ENCODE data around the gene SH3BP2.

SH3BP2 gene

GRCh38 chr4:2868877-2869487 lies 76.1 kb downstream of the SH3BP2 start:
- DNase-seq (ENCODE audit: low read depth): no peak
- no peak overlapping the region for H3K4me3 ChIP-seq (ENCODE audit: low read depth, low read length)
- TF ChIP-seq, protein P1, sequence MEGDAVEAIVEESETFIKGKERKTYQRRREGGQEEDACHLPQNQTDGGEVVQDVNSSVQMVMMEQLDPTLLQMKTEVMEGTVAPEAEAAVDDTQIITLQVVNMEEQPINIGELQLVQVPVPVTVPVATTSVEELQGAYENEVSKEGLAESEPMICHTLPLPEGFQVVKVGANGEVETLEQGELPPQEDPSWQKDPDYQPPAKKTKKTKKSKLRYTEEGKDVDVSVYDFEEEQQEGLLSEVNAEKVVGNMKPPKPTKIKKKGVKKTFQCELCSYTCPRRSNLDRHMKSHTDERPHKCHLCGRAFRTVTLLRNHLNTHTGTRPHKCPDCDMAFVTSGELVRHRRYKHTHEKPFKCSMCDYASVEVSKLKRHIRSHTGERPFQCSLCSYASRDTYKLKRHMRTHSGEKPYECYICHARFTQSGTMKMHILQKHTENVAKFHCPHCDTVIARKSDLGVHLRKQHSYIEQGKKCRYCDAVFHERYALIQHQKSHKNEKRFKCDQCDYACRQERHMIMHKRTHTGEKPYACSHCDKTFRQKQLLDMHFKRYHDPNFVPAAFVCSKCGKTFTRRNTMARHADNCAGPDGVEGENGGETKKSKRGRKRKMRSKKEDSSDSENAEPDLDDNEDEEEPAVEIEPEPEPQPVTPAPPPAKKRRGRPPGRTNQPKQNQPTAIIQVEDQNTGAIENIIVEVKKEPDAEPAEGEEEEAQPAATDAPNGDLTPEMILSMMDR (IDR thresholded peaks at IDR 0.05; ENCODE audit: insufficient read depth, low read depth, low read length, missing control alignments): no peak

DNA sequence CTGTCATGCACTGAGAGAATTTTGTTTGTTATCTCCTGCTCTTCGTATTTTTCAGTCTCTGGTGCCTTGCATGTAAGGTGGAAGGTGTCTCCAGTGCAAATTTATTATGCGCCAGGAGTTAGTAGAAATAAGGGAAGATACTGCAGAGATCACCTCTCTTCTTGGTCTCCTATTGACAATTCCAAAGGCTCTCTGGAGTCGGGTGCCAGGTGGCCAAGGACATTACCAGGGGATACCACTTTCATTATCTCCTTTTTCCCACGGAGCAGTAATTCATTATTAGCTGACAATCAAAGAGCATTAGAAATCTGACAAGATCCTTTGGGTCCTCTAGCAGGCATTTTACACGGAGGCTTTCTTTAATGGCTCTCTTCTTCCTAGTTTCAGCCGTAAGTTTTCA lies 76.8 kb downstream of the SH3BP2 start:
- H3K4me3 ChIP-seq (ENCODE audit: low read depth, low read length): no peak overlapping the region
- no peak for DNase-seq (ENCODE audit: low read depth)
- TF ChIP-seq, protein P1 (IDR thresholded peaks at IDR 0.05; ENCODE audit: insufficient read depth, low read depth, low read length, missing control alignments): no peak

- H3K4me3 ChIP-seq (ENCODE audit: low read depth, low read length): no peak overlapping the region
- TF ChIP-seq, protein P1 (IDR thresholded peaks at IDR 0.05; ENCODE audit: insufficient read depth, low read depth, low read length, missing control alignments): no peak
- DNase-seq (ENCODE audit: low read depth): no peak
Observed at GRCh38 chr4:2870082-2870481, 77.2 kb downstream of the SH3BP2 start.

GRCh38 chr4:2871466-2871865 lies 78.6 kb downstream of the SH3BP2 start:
- no peak for DNase-seq (ENCODE audit: low read depth)
- TF ChIP-seq, protein P1 (IDR thresholded peaks at IDR 0.05; ENCODE audit: insufficient read depth, low read depth, low read length, missing control alignments): no peak
- no peak overlapping the region for H3K4me3 ChIP-seq (ENCODE audit: low read depth, low read length)

- DNase-seq (ENCODE audit: low read depth): peak; percentile 13
- TF ChIP-seq, protein P1 (IDR thresholded peaks at IDR 0.05; ENCODE audit: insufficient read depth, low read depth, low read length, missing control alignments): no peak
Observed at GRCh38 chr4:2871911-2872310, 79.0 kb downstream of the SH3BP2 start.

DNA sequence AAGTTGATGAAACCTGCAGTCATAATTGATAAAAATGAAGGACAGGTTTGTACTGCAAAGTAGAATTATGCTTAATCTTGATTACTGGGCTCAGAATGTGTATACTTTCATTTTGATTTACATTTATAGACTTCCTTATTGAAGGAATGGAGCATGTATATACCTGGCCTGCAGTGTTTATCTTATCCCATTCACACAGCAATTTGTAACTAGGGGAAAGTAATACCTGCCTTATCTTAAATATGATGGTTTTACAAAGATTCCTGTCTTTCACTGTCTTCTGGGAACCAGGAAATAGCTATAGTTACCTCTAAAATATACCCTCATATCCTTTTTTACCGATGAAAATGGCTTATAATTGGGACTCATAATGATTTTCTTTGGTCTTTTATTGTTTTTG lies 80.4 kb downstream of the SH3BP2 start:
- TF ChIP-seq, protein P1 (IDR thresholded peaks at IDR 0.05; ENCODE audit: insufficient read depth, low read depth, low read length, missing control alignments): no peak
- no peak overlapping the region for H3K4me3 ChIP-seq (ENCODE audit: low read depth, low read length)
- no peak for DNase-seq (ENCODE audit: low read depth)

More at GRCh38 chr4:2871911-2872310, 79.0 kb downstream of the SH3BP2 start:
- no peak overlapping the region for H3K4me3 ChIP-seq (ENCODE audit: low read depth, low read length)

- TF ChIP-seq, protein P1 (IDR thresholded peaks at IDR 0.05; ENCODE audit: insufficient read depth, low read depth, low read length, missing control alignments): no peak
- H3K4me3 ChIP-seq (ENCODE audit: low read depth, low read length): no peak overlapping the region
- DNase-seq (ENCODE audit: low read depth): no peak
Observed at GRCh38 chr4:2874861-2875260, 82.0 kb downstream of the SH3BP2 start.
